Measurements from ENCODE around the gene ERBB4. TPM values are rescaled to one million over a fixed set of nuclear protein-coding genes. Genes with fewer than 3 reads are reported as not detected.

The ERBB4 gene
- total RNA-seq, 1 experiment from 2014 or later: 2.9 TPM

DNA sequence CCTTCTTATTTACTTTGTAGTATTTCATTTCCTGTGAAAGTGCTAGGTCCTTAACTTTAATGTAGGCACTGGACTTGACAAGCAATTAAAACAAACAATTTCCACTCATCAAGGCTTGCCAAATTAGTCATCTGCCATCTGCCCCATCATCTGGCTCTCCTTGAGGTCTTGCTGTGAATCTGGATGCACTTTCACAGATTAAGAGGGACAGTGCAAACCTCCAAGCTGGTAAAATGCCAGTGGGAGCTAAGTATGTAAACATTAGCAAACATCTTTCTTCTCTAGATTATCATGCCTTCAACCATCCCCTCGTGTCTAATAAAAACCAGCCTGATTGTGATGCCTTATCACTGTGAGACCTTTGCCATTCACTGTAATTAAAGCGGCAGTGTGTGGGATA lies 402.9 kb downstream of the ERBB4 start:
- no peak overlapping the region for H3K4me3 Mint-ChIP-seq (ENCODE audit: low read depth, unreplicated experiment)
- H3K27me3 Mint-ChIP-seq (ENCODE audit: unreplicated experiment): no peaks in the 10 kb centered on the region
- no TSS peak for BruUV-seq (replicated peaks)
- no peaks in the 10 kb centered on the region for H3K9me3 Mint-ChIP-seq (ENCODE audit: low read depth, unreplicated experiment)
- CTCF ChIA-PET: interaction anchor here (0.9 kb wide), 1 partner anchor 9 kb away, joined by 3 read pairs; no protein-coding TSS in a partner anchor
- DNase-seq: no peak
- no peaks in the 10 kb centered on the region for H3K4me1 Mint-ChIP-seq (ENCODE audit: low read depth, unreplicated experiment)
- intact Hi-C loops (cut with micrococcal nuclease; ENCODE audit: unreplicated experiment): loop anchor here (10.0 kb wide), 1 partner anchor 261 kb away; no protein-coding TSS in a partner anchor
- H3K36me3 Mint-ChIP-seq (ENCODE audit: insufficient read depth, unreplicated experiment): no peaks in the 10 kb centered on the region
- TF ChIP-seq, protein P1, sequence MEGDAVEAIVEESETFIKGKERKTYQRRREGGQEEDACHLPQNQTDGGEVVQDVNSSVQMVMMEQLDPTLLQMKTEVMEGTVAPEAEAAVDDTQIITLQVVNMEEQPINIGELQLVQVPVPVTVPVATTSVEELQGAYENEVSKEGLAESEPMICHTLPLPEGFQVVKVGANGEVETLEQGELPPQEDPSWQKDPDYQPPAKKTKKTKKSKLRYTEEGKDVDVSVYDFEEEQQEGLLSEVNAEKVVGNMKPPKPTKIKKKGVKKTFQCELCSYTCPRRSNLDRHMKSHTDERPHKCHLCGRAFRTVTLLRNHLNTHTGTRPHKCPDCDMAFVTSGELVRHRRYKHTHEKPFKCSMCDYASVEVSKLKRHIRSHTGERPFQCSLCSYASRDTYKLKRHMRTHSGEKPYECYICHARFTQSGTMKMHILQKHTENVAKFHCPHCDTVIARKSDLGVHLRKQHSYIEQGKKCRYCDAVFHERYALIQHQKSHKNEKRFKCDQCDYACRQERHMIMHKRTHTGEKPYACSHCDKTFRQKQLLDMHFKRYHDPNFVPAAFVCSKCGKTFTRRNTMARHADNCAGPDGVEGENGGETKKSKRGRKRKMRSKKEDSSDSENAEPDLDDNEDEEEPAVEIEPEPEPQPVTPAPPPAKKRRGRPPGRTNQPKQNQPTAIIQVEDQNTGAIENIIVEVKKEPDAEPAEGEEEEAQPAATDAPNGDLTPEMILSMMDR (IDR thresholded peaks at IDR 0.05; ENCODE audit: unreplicated experiment): no peak
- no peak overlapping the region for H3K27ac Mint-ChIP-seq (ENCODE audit: unreplicated experiment)

DNA sequence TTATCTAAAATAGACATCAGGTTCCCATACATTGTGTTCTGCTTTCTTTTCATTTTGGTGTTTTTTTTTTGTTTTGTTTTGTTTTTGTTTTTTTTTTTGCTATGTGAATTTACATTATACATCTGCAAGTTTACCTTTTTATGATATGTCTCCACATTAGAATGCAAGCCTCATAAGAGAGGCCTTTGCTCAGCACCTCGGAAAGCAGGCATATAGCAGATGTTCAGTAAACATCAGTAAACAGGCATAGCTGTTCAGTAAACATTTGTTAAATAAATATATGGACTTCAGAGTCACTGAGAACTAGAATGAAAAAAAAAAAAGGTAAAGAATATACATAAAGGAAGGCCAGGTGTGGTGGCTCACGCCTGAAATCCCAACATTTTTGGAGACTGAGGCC lies 405.3 kb downstream of the ERBB4 start:
- H3K4me3 Mint-ChIP-seq (ENCODE audit: low read depth, unreplicated experiment): no peak overlapping the region
- H3K27me3 Mint-ChIP-seq (ENCODE audit: unreplicated experiment): no peaks in the 10 kb centered on the region
- H3K27ac Mint-ChIP-seq (ENCODE audit: unreplicated experiment): no peak overlapping the region
- no peak for DNase-seq
- BruUV-seq (replicated peaks): no TSS peak
- CTCF ChIA-PET: no interaction called here
- intact Hi-C loops (cut with micrococcal nuclease; ENCODE audit: unreplicated experiment): loop anchor here (10.0 kb wide), 1 partner anchor 259 kb away; no protein-coding TSS in a partner anchor
- no peaks in the 10 kb centered on the region for H3K4me1 Mint-ChIP-seq (ENCODE audit: low read depth, unreplicated experiment)
- TF ChIP-seq, protein P1 (IDR thresholded peaks at IDR 0.05; ENCODE audit: unreplicated experiment): no peak
- H3K9me3 Mint-ChIP-seq (ENCODE audit: low read depth, unreplicated experiment): no peaks in the 10 kb centered on the region
- no peaks in the 10 kb centered on the region for H3K36me3 Mint-ChIP-seq (ENCODE audit: insufficient read depth, unreplicated experiment)

DNA sequence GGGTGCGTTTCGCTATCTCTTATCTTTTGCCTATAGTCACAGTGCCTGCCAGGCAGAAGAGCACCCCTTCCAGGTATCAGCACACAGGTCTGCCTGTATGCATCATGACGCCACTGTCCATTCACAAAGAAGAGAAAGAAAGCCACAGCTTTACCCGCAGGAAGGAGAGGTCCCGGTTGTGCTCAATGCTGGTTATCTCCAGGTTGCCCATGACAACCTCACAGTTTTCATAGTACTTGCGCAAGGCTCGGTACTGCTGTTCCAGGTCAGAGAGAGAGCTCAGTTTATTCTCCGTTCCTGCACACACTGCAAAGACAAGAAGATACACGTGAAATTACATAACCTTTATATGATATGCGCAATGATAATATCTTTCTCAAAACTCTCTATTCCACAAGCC lies 414.0 kb downstream of the ERBB4 start:
- CTCF ChIA-PET: no interaction called here
- H3K4me1 Mint-ChIP-seq (ENCODE audit: low read depth, unreplicated experiment): peaks cover 10% of the 10 kb centered on the region
- no peaks in the 10 kb centered on the region for H3K9me3 Mint-ChIP-seq (ENCODE audit: low read depth, unreplicated experiment)
- no TSS peak for BruUV-seq (replicated peaks)
- H3K27me3 Mint-ChIP-seq (ENCODE audit: unreplicated experiment): no peaks in the 10 kb centered on the region
- TF ChIP-seq, protein P1 (IDR thresholded peaks at IDR 0.05; ENCODE audit: unreplicated experiment): no peak
- H3K36me3 Mint-ChIP-seq (ENCODE audit: insufficient read depth, unreplicated experiment): peaks cover 5% of the 10 kb centered on the region
- intact Hi-C loops (cut with micrococcal nuclease; ENCODE audit: unreplicated experiment): no loop called here
- DNase-seq: peak; percentile 48
- H3K27ac Mint-ChIP-seq (ENCODE audit: unreplicated experiment): peak overlapping the region; percentile 42
- peak overlapping the region; percentile 68 for H3K4me3 Mint-ChIP-seq (ENCODE audit: low read depth, unreplicated experiment)

DNA sequence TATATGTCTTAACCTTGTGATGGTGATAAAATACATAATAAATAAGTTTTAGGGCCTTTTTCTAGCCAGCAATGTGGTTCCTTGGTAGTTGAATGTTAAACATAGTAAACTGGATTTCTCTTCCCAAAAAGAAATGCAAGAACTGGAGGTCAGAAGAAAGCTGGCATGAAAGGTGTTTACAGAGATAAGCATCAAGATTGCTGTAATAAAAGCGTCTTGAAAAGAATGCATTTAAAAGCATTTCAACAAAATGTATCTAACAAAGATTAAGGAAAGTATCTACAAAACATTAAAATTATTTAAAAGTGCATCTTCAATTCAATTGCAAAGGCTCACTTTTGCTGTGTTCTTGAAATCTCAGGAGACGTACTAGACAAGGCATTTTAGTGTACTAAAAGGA lies 419.0 kb downstream of the ERBB4 start:
- H3K4me3 Mint-ChIP-seq (ENCODE audit: low read depth, unreplicated experiment): no peak overlapping the region
- H3K36me3 Mint-ChIP-seq (ENCODE audit: insufficient read depth, unreplicated experiment): peaks cover 4% of the 10 kb centered on the region
- CTCF ChIA-PET: no interaction called here
- intact Hi-C loops (cut with micrococcal nuclease; ENCODE audit: unreplicated experiment): no loop called here
- H3K9me3 Mint-ChIP-seq (ENCODE audit: low read depth, unreplicated experiment): no peaks in the 10 kb centered on the region
- H3K4me1 Mint-ChIP-seq (ENCODE audit: low read depth, unreplicated experiment): peaks cover 5% of the 10 kb centered on the region
- H3K27me3 Mint-ChIP-seq (ENCODE audit: unreplicated experiment): no peaks in the 10 kb centered on the region
- TF ChIP-seq, protein P1 (IDR thresholded peaks at IDR 0.05; ENCODE audit: unreplicated experiment): no peak
- no TSS peak for BruUV-seq (replicated peaks)
- no peak overlapping the region for H3K27ac Mint-ChIP-seq (ENCODE audit: unreplicated experiment)
- no peak for DNase-seq

Data from Calu3 (cell line).